ENCODE data around the gene SYTL5. TPM values are rescaled to one million over a fixed set of nuclear protein-coding genes. Genes with fewer than 3 reads are reported as not detected.

SYTL5 gene
- total RNA-seq, 1 donor from 2014 or later, result 2.4 TPM

DNA sequence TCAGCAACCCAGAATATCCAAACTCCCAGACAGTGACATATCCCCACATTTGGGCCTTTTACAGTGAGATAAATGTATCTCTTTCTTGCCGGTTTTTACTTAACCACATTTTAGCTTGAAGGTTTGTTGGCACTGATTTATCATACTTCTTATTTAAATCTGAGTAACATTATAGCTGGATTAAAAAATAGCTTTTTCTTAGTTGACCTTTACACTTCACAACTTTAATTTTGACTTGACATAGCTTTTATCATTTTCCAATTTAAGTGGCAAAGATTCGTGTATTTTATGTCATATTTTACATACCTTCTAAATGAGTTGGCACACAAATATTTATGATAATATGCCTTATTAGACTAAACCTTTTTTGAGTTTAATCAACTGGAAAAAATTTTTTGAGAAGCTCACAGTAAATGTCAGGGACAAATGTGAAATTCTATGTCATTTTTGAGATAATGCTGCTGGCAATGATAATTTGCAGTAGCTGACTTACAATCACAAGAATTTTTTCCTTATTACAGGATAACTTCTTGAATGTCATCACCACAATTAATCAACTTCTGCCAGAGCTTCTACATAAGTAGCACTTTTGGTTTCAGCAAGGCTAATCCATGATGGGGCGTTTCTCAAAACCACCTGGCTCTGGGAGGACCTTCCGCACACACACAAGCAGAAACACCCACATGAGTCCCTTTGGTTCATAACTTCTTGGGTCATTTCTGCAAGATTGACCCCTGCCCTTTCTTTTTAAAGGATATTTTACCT lies 80.3 kb downstream of the SYTL5 start:
- ATAC-seq (no peak), DNase-seq (ENCODE audit: low spot score) (no peak)

DNA sequence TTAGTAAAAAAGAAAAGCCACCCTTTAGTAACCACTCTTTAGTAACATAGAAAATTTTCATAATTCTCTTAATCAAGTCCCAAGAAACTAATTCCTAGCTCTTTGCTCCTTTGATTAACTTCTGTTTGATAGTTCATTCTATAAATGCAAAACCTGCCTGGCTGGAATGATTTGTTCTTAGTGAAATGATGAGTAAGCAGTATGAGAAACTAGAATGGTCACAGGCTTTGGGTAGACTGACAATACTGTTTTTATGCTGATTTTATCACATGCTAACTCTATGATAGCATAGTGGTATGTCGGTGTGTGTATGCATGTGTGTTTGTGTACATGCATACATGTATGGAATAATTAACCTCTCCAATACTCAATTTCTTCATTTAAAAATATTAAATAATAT lies 81.2 kb downstream of the SYTL5 start:
- ATAC-seq (no peak), DNase-seq (ENCODE audit: low spot score) (no peak)

DNA sequence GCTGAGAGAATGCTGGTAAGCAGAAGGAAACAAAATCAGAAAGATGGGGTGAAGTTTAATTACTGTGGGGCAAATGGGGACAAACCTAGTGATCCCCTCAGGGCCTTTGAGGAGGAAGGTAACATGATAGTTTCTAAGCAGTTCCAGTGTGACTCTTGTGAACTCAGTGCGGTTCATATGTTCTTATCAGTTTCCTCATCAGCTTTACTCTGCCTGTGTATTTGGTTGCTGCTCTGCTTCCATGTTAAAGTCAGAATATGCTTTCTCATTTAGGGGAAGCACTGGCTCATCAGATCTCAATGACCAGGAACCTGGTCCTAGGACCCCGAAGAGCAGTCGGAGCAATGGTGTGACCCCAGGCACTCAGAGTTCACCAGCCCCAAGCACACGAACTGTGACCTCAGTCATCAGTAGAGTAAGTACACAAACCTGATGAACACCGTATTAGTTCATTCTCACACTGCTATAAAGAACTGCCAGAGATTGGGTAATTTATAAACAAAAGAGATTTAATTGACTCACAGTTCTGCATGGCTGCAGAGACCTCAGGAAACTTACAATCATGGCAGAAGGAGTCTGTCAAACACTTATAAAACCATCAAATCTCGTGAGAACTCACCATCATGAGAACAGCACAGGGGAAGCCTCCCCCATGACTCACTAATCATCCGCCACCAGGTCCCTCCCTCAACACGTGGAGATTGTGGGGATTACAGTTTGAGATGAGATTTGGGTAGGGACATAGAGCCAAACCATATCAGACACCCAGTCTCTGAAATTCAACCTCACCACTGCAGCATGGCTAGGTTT lies 83.0 kb downstream of the SYTL5 start:
- no peak for DNase-seq (ENCODE audit: low spot score)
- peak; percentile 85 for ATAC-seq

DNA sequence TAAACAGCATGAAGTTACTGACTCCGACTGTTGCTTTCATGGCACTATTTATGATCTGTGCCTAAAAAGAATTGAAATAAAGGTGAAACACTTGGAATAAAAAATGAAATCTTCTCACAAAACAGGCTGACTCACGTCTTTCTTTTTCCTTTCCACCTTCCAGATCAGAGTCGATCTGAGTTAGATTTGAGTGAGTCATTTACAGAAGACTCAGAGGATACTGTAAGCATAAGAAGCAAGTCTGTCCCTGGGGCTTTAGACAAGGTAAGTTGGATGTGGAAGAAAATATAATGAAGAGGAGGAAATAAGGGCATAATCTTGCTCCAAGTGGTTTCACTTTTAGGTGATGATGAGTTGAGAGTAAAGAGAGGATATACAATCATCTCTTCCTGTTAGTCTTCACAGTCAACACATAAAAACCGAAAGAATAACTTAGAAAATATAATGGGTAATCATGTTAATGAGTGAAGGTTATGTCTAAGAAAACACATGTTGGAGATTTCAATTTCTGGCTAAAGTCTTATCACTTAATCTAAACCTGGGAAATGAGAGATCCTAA lies 89.7 kb downstream of the SYTL5 start:
- no peak for ATAC-seq
- no peak for DNase-seq (ENCODE audit: low spot score)

DNA sequence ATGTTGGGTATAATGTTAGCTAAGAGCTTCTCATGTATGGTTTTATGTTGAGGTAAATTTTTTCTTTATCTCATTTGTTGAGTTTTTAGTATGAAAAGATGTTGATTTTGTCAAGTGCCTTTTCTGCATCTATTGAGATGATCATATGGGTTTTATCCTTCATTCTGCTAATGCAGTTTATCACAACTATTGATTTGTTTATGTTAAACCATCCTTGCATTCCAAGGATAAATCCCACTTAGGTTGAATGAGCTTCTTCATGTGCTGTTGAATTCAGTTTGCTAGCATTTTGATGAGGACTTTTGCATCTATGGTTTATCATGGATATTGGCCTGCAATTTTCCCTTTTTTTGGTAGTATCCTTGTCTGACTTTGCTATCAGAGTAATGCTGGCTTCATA lies 93.3 kb downstream of the SYTL5 start:
- DNase-seq (ENCODE audit: low spot score) (no peak), ATAC-seq (no peak)

DNA sequence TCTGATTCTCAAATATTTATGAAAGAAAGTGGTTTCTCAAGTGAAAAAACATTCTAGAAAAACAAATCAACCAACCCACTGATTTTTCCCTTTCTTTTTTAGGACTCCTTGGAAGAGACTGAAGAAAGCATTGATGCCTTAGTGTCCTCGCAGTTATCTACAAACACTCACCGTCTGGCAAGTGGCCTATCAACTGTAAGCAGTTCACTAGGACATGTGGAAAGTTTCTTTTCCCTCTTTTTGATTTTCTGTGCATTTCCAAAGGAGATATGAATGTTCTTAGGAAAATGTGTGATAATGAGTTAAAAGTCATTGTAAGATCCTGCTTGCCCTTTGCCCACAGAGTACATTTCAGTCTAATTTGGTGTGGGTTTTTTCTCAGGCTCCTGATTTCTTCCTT lies 95.9 kb downstream of the SYTL5 start:
- DNase-seq (ENCODE audit: low spot score), result no peak
- no peak for ATAC-seq

DNA sequence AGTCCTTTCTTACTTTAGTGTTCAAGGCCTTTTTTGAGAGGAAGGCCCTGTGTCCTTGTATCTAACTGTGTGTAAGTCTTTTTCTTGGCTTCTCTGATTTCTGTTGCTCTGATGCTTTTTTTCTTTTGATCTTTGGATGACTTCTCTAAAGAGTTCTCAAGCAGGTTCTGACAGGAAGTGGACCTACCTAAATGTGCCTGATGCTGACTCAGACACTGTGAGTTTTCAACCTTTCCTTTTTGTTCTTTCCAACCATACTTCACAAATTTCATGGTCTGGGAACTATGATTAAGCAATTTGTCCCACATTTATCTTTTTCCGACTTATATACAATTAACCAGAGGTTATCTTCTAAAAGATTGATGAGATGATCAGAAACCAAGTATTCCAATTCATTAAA lies 96.5 kb downstream of the SYTL5 start:
- ATAC-seq, result no peak

DNA sequence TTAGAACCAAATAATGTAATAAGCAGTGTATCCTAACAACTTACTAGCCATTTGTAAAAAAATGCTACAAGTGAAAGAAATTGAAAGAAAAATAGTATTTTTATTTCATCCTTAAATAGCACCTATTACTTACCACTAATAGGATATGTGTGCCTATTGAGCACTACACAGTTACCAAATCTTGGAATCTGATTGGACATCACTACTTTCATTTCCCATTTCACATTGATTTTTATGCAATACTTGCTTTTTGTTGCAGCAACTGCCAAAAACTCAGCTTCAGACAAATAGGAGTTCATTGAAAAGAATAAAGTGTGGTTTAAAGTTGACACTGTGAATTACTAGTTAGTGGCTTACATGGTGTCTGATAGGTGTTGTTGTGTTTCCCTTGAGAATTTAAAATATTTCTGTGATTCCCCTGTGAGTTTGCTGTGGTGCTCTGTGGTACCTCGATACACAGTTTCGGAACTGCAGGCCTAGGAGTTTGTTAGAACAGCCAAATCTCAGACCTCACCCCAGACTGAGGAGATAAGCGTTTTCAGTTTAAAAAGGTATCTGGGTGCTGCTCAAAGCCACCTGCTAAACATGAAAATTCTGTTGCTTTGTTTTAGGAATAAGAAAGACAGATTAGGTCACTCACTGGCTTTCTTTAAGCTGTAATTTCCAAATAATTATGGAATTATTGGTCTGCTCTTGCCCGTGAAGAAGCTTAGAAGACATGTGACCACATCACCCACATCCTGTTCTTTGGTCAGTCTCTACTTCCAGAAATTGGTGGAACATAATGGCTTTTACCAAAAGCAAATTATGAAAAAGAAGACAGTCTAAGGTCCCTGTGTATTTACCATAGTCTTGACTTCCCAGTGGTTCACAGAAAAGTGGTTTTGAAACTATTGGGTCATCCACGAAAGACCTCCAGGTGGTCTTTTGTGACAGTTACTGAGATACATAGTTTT lies 97.8 kb downstream of the SYTL5 start:
- no peak for DNase-seq (ENCODE audit: low spot score)
- ATAC-seq, result peak; percentile 63

More for the DNA sequence above, 96.5 kb downstream of the SYTL5 start:
- no peak for DNase-seq (ENCODE audit: low spot score)

DNA sequence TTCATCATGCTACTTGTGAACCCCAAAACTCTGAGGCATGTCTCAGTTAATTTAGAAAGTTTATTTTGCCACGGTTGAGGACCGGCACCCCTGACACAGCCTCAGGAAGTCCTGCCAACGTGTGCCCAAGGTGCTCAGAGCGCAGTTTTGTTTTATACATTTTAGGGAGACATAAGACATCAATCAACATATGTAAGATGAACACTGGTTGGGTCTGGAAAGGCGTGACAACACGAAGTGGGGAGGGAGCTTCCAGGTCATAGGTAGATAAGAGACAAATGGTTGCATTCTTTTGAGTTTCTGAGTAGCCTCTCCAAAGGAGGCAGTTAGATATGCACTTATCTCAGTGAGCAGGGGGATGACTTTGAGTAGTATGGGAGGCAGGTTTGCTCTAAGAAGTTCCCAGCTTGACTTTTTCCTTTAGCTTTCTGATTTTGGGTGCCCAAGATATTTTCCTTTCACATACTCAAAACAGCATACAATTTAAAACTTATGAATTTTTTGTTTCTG lies 98.9 kb downstream of the SYTL5 start:
- no peak for ATAC-seq

DNA sequence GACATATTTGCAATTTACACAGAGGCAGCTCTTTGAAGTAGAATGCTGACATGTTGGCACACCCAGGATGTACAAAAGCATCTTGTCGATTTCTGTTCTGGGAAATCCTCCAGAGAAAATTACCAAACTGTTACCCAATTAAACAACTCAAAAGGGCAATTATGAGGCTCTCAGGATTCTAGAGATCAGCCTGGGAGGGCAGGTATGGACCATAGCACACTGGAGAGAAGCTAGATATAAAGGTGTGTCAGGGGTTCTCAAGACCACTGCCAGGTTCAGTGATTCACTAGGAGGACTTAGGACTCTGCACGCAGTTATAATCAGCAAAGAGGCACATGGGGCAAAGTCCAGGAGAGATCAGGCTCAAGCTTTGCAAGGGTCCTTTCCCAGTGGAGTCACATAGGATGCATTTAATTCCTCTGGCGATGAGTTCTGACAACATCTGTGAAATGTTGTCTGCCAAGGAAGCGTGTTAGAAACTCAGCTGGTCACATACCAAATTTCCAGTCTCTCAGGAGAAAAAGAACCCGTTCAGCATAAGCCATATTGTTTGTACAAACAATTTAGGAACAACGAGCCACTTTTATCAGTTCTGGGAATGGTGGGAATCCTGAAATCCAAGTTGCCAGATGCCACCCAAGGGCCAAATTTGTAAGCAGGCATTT lies 100.8 kb downstream of the SYTL5 start:
- DNase-seq (ENCODE audit: low spot score), result peak; percentile 40

More for the DNA sequence above, 98.9 kb downstream of the SYTL5 start:
- DNase-seq (ENCODE audit: low spot score), result no peak

DNA sequence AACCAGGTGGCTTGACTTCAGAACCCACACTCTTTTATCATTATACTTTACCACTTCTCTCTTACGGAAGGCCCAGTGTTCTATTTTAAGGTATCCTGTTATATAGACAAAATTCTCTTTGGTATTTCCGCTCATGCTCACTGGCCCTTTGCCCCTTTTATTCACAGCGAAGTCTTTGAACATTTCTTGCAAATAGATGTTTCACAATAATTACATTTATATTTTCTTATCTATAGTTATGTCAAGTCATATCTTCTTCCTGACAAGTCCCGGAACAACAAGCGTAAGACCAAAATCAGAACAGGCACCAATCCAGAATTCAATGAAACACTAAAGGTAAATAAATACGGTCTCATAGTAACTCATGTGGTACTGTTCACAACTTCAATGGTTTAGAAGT lies 102.0 kb downstream of the SYTL5 start:
- no peak for ATAC-seq
- DNase-seq (ENCODE audit: low spot score), result no peak

More for the DNA sequence above, 100.8 kb downstream of the SYTL5 start:
- ATAC-seq, result peak; percentile 70

DNA sequence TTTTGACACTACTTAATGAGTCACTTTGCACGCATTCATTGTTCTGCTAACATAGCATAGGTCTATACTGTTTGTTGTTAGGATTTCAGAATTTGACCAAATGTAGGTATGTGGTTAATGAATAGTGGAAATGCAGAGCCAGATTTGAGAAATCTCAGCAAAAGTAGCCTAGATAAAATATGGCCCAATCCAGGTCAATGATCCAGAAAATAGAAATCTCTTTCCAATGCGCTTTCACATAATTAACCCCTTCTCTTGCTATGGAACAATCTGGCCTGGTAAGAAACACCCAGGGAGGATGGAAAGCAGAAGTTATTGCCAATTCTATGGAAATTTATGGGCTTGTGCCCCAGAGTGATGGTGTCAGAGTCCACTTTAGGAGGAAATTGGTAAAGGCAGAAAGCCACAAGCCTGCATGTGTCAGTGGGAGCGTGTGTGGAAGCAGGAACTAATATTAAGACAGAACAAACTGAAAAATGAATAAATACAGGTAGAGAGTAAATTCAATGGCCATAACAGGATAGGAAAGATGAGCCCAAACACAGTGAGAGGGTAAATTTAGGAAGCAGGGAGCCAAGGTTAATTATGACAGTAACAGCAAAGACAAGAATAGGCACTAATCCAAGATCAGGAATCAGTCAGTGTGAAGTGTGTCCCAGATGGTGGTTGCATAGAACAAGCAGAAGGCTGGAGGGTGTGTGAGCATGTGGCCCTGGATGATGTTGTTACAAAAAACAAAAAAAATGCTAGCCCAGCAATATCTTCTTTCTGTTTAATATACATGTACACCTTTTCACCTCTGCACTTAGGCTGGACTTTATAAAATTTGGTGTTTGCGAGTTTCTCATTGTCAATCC lies 102.9 kb downstream of the SYTL5 start:
- DNase-seq (ENCODE audit: low spot score) (no peak), ATAC-seq (peak; percentile 58)

DNA sequence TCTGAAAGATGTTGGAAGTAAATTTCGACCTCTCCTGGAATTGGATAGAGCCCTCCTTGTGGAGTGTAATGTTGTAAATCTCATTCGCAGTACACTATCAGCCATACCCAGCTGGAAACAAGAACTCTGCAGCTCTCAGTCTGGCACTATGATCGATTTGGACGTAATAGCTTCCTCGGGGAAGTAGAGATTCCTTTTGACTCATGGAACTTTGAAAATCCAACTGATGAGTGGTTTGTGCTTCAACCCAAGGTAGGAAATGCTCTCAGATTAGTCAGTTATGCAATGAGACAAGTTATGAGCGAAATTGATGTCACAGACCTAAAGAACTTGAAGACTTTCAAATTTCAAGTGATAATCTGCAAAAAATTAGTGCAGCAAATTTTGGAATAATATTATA lies 103.9 kb downstream of the SYTL5 start:
- no peak for ATAC-seq

DNA sequence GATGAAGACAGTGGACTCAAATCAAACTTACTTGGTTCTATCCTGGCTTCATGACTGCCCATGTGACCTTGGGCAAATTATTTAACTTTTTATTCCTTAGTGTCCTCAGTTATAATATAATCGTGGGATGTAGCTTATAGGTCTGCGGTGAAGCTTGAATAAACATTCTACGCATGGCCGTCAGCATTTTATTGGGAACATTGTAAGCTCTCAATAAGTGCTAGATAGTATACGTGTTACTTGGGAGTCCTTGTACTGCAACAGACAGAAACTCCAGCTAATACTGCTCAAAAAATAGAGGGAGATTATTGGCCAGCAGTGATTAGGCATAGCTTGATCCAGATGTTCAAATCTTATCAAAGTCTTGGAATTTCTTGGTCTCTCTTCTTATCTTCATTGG lies 104.8 kb downstream of the SYTL5 start:
- no peak for DNase-seq (ENCODE audit: low spot score)

More for the DNA sequence above, 103.9 kb downstream of the SYTL5 start:
- DNase-seq (ENCODE audit: low spot score), result no peak

DNA sequence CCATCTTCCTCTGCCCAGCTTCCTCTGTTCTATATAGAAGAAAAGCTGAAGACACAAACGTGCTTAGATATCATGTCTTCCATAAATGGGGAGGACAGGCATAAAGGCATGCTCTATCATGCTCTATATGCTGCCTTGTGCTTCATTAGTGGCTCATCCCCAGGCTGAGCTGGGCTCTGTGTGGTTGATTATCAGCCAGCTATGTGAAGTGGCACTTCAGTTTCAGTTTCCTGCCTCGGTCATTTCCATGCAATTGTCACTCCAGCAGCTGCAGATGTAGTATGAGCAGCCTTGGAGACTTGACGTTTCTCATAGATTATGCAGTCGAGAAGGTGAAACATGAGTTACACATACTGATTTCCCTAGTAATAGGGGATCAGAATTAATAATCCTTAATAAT lies 106.2 kb downstream of the SYTL5 start:
- ATAC-seq (no peak), DNase-seq (ENCODE audit: low spot score) (no peak)

More for the DNA sequence above, 104.8 kb downstream of the SYTL5 start:
- ATAC-seq, result no peak

DNA sequence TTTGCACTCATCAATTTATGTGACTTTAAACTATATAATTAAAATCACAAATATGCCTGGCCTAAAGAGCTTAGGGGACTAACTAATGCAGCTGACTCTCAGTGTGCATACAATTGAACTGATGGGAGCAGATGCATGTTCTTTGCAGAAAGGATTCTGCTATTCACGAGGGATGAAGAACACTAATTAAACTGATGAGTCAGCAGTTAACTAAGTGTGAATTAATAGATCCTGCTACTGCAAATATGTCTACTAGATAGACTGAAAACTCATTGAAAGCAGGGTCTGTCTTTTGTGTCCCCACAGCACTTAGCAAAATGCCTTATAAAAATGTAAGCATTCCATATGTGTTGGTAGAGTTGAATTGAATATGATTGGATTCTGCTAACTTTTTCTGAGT lies 110.4 kb downstream of the SYTL5 start:
- no peak for ATAC-seq
- no peak for DNase-seq (ENCODE audit: low spot score)

DNA sequence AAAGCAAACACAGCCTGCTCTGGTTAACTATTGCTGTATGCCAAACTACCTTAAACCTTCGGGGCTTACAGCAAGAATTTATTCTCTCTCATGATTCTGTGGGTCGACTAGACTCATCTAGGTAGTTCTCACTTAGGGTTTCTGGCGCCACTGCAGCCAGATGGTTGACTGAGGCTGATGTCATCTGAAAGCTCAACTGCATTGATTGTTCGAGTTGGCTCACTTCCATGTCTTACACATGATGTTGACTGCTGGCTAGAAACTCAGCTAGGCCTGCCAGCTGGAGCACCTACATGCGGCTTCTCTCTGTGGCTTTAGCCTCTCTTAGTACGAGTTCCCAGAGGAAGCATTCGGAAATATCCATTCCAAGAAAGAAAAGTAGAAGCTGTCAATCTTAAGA lies 111.1 kb downstream of the SYTL5 start:
- DNase-seq (ENCODE audit: low spot score), result peak; percentile 77
- ATAC-seq, result peak; percentile 96

DNA sequence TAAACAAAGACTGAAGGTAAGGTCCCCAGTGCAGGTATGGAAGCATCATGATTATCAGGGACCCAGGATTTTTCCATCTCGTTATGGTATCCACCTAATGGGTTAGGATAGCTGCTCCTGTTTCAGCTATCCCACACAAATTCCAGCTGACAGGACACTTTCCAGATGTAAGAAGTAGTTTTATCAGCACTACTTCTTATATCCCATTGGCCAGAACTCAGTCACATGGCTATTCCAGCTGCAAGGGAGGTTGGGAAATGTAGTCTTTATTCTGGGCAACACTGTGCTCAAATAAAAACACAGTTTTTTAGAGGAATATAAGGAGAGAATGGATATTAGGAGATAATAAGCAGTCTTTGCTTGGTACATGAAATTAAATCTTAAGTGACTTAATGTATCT lies 117.6 kb downstream of the SYTL5 start:
- ATAC-seq (no peak), DNase-seq (ENCODE audit: low spot score) (no peak)

DNA sequence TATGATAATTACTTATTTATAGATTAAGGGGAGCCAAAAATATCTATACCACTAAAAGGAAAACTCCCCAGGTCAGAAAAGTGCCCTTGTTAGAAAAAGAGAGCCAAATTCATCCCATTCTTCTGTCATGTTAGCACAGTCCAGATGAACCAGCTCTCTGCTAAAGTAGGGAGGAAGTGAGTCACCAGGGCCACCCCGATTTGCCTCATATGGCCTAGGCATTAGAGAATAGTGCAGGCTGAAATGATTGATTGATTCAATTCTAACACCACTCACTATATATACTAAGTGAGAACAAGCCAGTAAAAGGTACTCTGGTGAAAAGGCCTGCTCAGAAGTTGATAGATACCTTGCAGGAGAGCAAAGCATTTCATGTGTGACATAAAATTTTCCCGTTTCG lies 119.8 kb downstream of the SYTL5 start:
- no peak for DNase-seq (ENCODE audit: low spot score)

More for the DNA sequence above, 119.8 kb downstream of the SYTL5 start:
- no peak for ATAC-seq
